ENCODE results near the gene CT47C1. TPM values are rescaled to one million over a fixed set of nuclear protein-coding genes. Genes with fewer than 3 reads are reported as not detected.

The CT47C1 gene
- polyA plus RNA-seq, 1 donor (not counting 4 experiments of a cell fraction or from before 2014, with no cell fraction given), result not detected

GRCh38 chrX:119040432-119040831 is 32.4 kb upstream of the CT47C1 start:
- Histone ChIP-seq H4K20me1 (ENCODE audit: control insufficient read depth, extremely low read depth, insufficient read depth, low read length) (no peaks in the 10 kb centered on the region), H3K4me3 (ENCODE audit: control insufficient read depth in 2 of 3, extremely low read depth in 1 of 3, insufficient read depth in 2 of 3, low read depth in 1 of 3, low read length in 3 of 3) (no peak overlapping the region), H3K4me1 (ENCODE audit: control insufficient read depth, extremely low read depth, insufficient read depth, low read length) (no peaks in the 10 kb centered on the region), H3K27ac (ENCODE audit: control insufficient read depth, insufficient read depth, low read length) (no peak overlapping the region), H3K27me3 (ENCODE audit: control insufficient read depth, extremely low read depth, insufficient read depth, low read length) (no peaks in the 10 kb centered on the region), H3K9ac (ENCODE audit: control insufficient read depth, extremely low read depth, insufficient read depth, low read length) (no peak overlapping the region), H3K4me2 (ENCODE audit: control insufficient read depth, extremely low read depth, insufficient read depth, low read depth, low read length) (no peak overlapping the region), H3K9me3 (ENCODE audit: control insufficient read depth, low read depth, low read length) (no peaks in the 10 kb centered on the region), H3K36me3 (ENCODE audit: control insufficient read depth in 2 of 2, extremely low read depth in 1 of 2, insufficient read depth in 2 of 2, low read length in 2 of 2) (no peaks in the 10 kb centered on the region), H3K79me2 (ENCODE audit: control insufficient read depth, insufficient read depth, low read length) (no peaks in the 10 kb centered on the region), H3K9me1 (ENCODE audit: control insufficient read depth, extremely low read depth, insufficient read depth, low read length) (no peaks in the 10 kb centered on the region), H2AFZ (ENCODE audit: control insufficient read depth, low read length) (no peak overlapping the region)
- FAIRE-seq (no peak), DNase-seq (ENCODE audit: low read depth, low spot score) (no peak)
- TF ChIP-seq EZH2 (IDR thresholded peaks at IDR 0.05; ENCODE audit: low read length) (no peak), CTCF (optimal IDR thresholded peaks at IDR 0.05 in 1 of 3, IDR thresholded peaks at IDR 0.05 in 1 of 3, conservative IDR thresholded peaks at IDR 0.05 in 1 of 3; ENCODE audit: extremely low read depth in 1 of 3, insufficient read depth in 2 of 3, low read length in 3 of 3) (no peak)
- dilution Hi-C loops (cut with MboI; ENCODE audit: extremely low pct_ligation_motif_present, low sequenced_read_pairs), result no loop called here

DNA sequence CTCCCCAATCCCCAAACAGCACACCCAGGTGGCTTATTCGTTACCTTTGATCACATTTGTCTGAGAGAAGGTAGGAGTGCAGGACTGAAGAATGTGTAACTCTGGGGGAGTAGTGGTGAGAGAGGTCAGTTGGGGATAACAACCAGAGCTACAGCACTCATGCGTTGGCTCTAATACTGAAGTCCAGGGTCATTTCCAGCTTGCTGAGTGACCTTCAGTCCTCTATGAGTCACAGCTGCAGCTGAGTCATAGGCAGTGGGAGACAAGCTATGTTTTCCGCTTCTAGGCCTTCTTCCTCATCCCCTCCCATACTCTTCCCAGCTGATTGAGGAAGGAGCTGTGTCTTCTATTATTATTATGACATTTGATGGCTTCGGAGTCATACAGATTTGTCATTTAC is 31.6 kb upstream of the CT47C1 start:
- Histone ChIP-seq H2AFZ (ENCODE audit: control insufficient read depth, low read length) (no peak overlapping the region), H3K4me3 (ENCODE audit: control insufficient read depth in 2 of 3, extremely low read depth in 1 of 3, insufficient read depth in 2 of 3, low read depth in 1 of 3, low read length in 3 of 3) (no peak overlapping the region), H3K9me1 (ENCODE audit: control insufficient read depth, extremely low read depth, insufficient read depth, low read length) (no peaks in the 10 kb centered on the region), H4K20me1 (ENCODE audit: control insufficient read depth, extremely low read depth, insufficient read depth, low read length) (no peaks in the 10 kb centered on the region), H3K9ac (ENCODE audit: control insufficient read depth, extremely low read depth, insufficient read depth, low read length) (no peak overlapping the region), H3K79me2 (ENCODE audit: control insufficient read depth, insufficient read depth, low read length) (no peaks in the 10 kb centered on the region), H3K9me3 (ENCODE audit: control insufficient read depth, low read depth, low read length) (no peaks in the 10 kb centered on the region), H3K4me2 (ENCODE audit: control insufficient read depth, extremely low read depth, insufficient read depth, low read depth, low read length) (no peak overlapping the region), H3K27ac (ENCODE audit: control insufficient read depth, insufficient read depth, low read length) (no peak overlapping the region), H3K36me3 (ENCODE audit: control insufficient read depth in 2 of 2, extremely low read depth in 1 of 2, insufficient read depth in 2 of 2, low read length in 2 of 2) (no peaks in the 10 kb centered on the region), H3K4me1 (ENCODE audit: control insufficient read depth, extremely low read depth, insufficient read depth, low read length) (no peaks in the 10 kb centered on the region), H3K27me3 (ENCODE audit: control insufficient read depth, extremely low read depth, insufficient read depth, low read length) (no peaks in the 10 kb centered on the region)
- FAIRE-seq, result no peak
- dilution Hi-C loops (cut with MboI; ENCODE audit: extremely low pct_ligation_motif_present, low sequenced_read_pairs), result no loop called here
- no peak for TF ChIP-seq CTCF (optimal IDR thresholded peaks at IDR 0.05 in 1 of 3, IDR thresholded peaks at IDR 0.05 in 1 of 3, conservative IDR thresholded peaks at IDR 0.05 in 1 of 3; ENCODE audit: extremely low read depth in 1 of 3, insufficient read depth in 2 of 3, low read length in 3 of 3)
- no peak for TF ChIP-seq EZH2 (IDR thresholded peaks at IDR 0.05; ENCODE audit: low read length)
- no peak for DNase-seq (ENCODE audit: low read depth, low spot score)

All from keratinocyte (primary cell).